ENCODE data around the gene PRR19.
"Not testable (repeated sequence)": the region's sequence is repeated elsewhere in the genome, so short reads cannot be mapped to it uniquely, and the experiment has no call there.

DNA sequence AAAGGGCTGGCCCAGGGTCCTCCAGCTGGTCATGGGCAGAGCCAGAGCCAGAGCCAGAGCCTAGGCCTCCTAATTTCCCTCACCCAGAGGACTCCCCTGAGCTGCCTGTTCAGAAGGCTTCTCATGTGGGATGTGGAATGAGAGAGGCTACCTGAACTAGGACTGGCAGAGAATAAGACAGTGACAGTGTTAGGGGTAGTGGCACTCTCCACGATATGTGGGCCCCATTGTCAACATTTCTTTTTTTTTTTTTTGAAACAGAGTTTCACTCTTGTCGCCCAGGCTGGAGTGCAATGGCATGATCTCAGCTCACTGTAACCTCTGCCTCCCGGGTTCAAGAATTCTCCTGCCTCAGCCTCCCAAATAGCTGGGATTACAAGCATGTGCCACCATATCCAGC is 29.4 kb downstream of the PRR19 start:
- TF ChIP-seq SP1 (IDR thresholded peaks at IDR 0.05) = not testable (repeated sequence)
- TF ChIP-seq, protein P1, sequence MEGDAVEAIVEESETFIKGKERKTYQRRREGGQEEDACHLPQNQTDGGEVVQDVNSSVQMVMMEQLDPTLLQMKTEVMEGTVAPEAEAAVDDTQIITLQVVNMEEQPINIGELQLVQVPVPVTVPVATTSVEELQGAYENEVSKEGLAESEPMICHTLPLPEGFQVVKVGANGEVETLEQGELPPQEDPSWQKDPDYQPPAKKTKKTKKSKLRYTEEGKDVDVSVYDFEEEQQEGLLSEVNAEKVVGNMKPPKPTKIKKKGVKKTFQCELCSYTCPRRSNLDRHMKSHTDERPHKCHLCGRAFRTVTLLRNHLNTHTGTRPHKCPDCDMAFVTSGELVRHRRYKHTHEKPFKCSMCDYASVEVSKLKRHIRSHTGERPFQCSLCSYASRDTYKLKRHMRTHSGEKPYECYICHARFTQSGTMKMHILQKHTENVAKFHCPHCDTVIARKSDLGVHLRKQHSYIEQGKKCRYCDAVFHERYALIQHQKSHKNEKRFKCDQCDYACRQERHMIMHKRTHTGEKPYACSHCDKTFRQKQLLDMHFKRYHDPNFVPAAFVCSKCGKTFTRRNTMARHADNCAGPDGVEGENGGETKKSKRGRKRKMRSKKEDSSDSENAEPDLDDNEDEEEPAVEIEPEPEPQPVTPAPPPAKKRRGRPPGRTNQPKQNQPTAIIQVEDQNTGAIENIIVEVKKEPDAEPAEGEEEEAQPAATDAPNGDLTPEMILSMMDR (IDR thresholded peaks at IDR 0.05; ENCODE audit: low read depth, low read length, missing input control) = not testable (repeated sequence)
